ENCODE results near the gene IGFN1.
A peak's percentile ranks its signal among the peaks of the same experiment; 100 is the strongest.
"Not testable (repeated sequence)": the region's sequence is repeated elsewhere in the genome, so short reads cannot be mapped to it uniquely, and the experiment has no call there.

Gene IGFN1

GRCh38 chr1:201251411-201251810, 60.8 kb downstream of the IGFN1 start:
- no peak for DNase-seq

- no peak for DNase-seq
These were observed 61.3 kb downstream of the IGFN1 start for GRCh38 chr1:201251851-201252430.

GRCh38 chr1:201252944-201253371, 62.3 kb downstream of the IGFN1 start:
- DNase-seq, result no peak

- no peak for DNase-seq
These were observed 62.8 kb downstream of the IGFN1 start for GRCh38 chr1:201253411-201253810.

- DNase-seq, result no peak
These were observed 63.4 kb downstream of the IGFN1 start for GRCh38 chr1:201253906-201254624.

GRCh38 chr1:201254625-201255478, 64.2 kb downstream of the IGFN1 start:
- peak; percentile 62 for DNase-seq

GRCh38 chr1:201255479-201256362, 65.1 kb downstream of the IGFN1 start:
- DNase-seq, result no peak

GRCh38 chr1:201258132-201258531, 67.5 kb downstream of the IGFN1 start:
- DNase-seq, result not testable (repeated sequence)

GRCh38 chr1:201258763-201259230, 68.2 kb downstream of the IGFN1 start:
- no peak for DNase-seq

- DNase-seq, result no peak
These were observed 69.0 kb downstream of the IGFN1 start for GRCh38 chr1:201259476-201260235.

GRCh38 chr1:201260236-201260590, 69.6 kb downstream of the IGFN1 start:
- no peak for DNase-seq

- DNase-seq, result no peak
These were observed 70.2 kb downstream of the IGFN1 start for GRCh38 chr1:201260648-201261311.

GRCh38 chr1:201261771-201262547, 71.3 kb downstream of the IGFN1 start:
- DNase-seq, result no peak

- DNase-seq, result no peak
These were observed 72.5 kb downstream of the IGFN1 start for GRCh38 chr1:201262963-201263608.

GRCh38 chr1:201264072-201264471, 73.4 kb downstream of the IGFN1 start:
- DNase-seq, result no peak

- no peak for DNase-seq
These were observed 73.9 kb downstream of the IGFN1 start for GRCh38 chr1:201264554-201264953.

- no peak for DNase-seq
These were observed 75.1 kb downstream of the IGFN1 start for GRCh38 chr1:201265756-201266155.

GRCh38 chr1:201266276-201266675, 75.7 kb downstream of the IGFN1 start:
- DNase-seq, result no peak

GRCh38 chr1:201266774-201267173, 76.2 kb downstream of the IGFN1 start:
- DNase-seq, result no peak

All from T-helper 9 cell (primary cell).